ENCODE data around the gene CERS3. TPM values are rescaled to one million over a fixed set of nuclear protein-coding genes. Genes with fewer than 3 reads are reported as not detected.

The CERS3 gene
- polyA plus RNA-seq, 1 experiment = not detected

DNA sequence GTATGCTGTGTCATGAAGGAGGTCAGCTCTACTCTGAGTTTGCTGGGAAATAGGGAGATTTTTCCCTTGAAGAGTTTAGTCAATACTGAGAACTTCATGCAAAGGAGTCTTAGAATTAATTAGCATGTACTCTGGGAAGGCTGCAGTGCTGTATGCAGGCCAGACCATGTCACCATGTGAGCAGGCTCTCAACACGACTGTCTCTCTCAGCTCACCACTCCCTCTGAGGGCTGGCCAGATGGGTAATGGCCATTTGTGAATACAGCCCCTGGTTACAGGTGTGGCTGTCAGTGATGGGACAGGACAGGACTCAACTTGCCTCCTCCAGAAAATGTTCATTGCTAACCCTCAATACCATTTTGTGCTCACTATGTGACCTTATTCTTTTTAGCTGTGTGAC lies 5.1 kb upstream of the CERS3 start:
- H3K27ac ChIP-seq (ENCODE audit: low read depth, low read length) = no peak overlapping the region
- TF ChIP-seq, protein P1, sequence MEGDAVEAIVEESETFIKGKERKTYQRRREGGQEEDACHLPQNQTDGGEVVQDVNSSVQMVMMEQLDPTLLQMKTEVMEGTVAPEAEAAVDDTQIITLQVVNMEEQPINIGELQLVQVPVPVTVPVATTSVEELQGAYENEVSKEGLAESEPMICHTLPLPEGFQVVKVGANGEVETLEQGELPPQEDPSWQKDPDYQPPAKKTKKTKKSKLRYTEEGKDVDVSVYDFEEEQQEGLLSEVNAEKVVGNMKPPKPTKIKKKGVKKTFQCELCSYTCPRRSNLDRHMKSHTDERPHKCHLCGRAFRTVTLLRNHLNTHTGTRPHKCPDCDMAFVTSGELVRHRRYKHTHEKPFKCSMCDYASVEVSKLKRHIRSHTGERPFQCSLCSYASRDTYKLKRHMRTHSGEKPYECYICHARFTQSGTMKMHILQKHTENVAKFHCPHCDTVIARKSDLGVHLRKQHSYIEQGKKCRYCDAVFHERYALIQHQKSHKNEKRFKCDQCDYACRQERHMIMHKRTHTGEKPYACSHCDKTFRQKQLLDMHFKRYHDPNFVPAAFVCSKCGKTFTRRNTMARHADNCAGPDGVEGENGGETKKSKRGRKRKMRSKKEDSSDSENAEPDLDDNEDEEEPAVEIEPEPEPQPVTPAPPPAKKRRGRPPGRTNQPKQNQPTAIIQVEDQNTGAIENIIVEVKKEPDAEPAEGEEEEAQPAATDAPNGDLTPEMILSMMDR (IDR thresholded peaks at IDR 0.05; ENCODE audit: low read depth, low read length) = no peak
- POLR2A ChIA-PET = no interaction called here
- peaks cover 2% of the 10 kb centered on the region for H3K27me3 ChIP-seq (ENCODE audit: control insufficient read depth, insufficient read depth, low read length)
- CTCF ChIA-PET = interaction anchor here (0.6 kb wide), 1 partner anchor 858 kb away, joined by 3 read pairs; no protein-coding TSS in a partner anchor
- no peak for DNase-seq (ENCODE audit: low read depth, low spot score)
- no peak overlapping the region for H3K4me3 ChIP-seq (ENCODE audit: low read depth, low read length)
- H3K9me3 ChIP-seq (ENCODE audit: control insufficient read depth, insufficient read depth, low read length) = no peaks in the 10 kb centered on the region

DNA sequence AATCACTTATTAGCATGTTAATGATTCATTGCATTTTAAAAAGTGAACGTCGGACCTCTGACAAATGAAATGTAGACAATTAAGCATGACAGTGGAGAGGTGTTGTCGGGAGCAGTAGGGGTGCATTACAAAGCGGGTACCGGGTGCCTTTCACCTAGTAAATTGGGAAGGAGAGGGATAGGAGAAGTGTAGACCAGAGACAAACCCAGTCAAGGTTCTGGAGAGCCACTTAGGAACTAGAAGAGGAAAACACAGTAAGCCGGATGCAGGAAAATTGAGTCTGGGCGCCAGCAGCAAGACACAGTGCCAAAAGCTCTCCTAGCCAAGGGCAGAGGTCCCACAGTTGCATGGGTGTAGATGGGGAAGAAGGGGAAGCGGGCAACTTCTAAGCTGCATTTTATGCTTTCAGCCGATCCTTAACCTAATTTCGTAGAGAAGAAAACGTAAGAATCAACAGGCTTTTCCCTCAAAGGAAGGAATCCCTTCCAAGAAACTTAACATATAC lies 3.1 kb upstream of the CERS3 start:
- TF ChIP-seq, protein P1 (IDR thresholded peaks at IDR 0.05; ENCODE audit: low read depth, low read length) = no peak
- ChIA-PET POLR2A (no interaction called here), CTCF (no interaction called here)
- no peak overlapping the region for H3K27ac ChIP-seq (ENCODE audit: low read depth, low read length)
- H3K27me3 ChIP-seq (ENCODE audit: control insufficient read depth, insufficient read depth, low read length) = peaks cover 2% of the 10 kb centered on the region
- H3K4me3 ChIP-seq (ENCODE audit: low read depth, low read length) = no peak overlapping the region
- DNase-seq (ENCODE audit: low read depth, low spot score) = no peak
- H3K9me3 ChIP-seq (ENCODE audit: control insufficient read depth, insufficient read depth, low read length) = no peaks in the 10 kb centered on the region

GRCh38 chr15:100531204-100531603 lies 2.5 kb upstream of the CERS3 start:
- ChIA-PET POLR2A (no interaction called here), CTCF (no interaction called here)
- H3K4me3 ChIP-seq (ENCODE audit: low read depth, low read length) = no peak overlapping the region
- DNase-seq (ENCODE audit: low read depth, low spot score) = no peak
- no peaks in the 10 kb centered on the region for H3K9me3 ChIP-seq (ENCODE audit: control insufficient read depth, insufficient read depth, low read length)
- H3K27me3 ChIP-seq (ENCODE audit: control insufficient read depth, insufficient read depth, low read length) = peaks cover 2% of the 10 kb centered on the region
- TF ChIP-seq, protein P1 (IDR thresholded peaks at IDR 0.05; ENCODE audit: low read depth, low read length) = no peak
- no peak overlapping the region for H3K27ac ChIP-seq (ENCODE audit: low read depth, low read length)

DNA sequence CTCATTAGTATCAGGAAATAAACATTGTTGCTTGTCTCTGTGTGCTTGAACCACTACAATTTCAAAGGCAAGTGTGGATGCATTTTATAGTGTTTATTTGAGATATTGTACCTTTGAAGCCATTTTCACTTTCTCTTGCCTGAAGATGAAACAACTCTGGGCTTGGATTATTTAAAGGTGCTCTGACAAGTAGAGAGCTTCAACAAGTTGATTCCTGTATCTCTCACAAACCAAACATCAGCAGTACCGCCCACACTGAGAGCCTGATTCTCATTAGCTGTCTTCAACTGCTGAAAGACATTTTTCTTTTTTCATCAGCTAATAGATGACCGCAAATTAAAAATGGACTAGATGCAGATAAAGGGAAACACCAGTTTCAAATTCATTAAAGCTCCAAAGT lies 806 bp upstream of the CERS3 start:
- peaks cover 2% of the 10 kb centered on the region for H3K27me3 ChIP-seq (ENCODE audit: control insufficient read depth, insufficient read depth, low read length)
- CTCF ChIA-PET = no interaction called here
- no peak for DNase-seq (ENCODE audit: low read depth, low spot score)
- no peaks in the 10 kb centered on the region for H3K9me3 ChIP-seq (ENCODE audit: control insufficient read depth, insufficient read depth, low read length)
- no peak overlapping the region for H3K4me3 ChIP-seq (ENCODE audit: low read depth, low read length)
- H3K27ac ChIP-seq (ENCODE audit: low read depth, low read length) = no peak overlapping the region
- POLR2A ChIA-PET = no interaction called here
- TF ChIP-seq, protein P1 (IDR thresholded peaks at IDR 0.05; ENCODE audit: low read depth, low read length) = no peak

GRCh38 chr15:100526027-100526481 lies 2.7 kb downstream of the CERS3 start:
- TF ChIP-seq, protein P1 (IDR thresholded peaks at IDR 0.05; ENCODE audit: low read depth, low read length) = no peak
- CTCF ChIA-PET = no interaction called here
- DNase-seq (ENCODE audit: low read depth, low spot score) = no peak
- no peaks in the 10 kb centered on the region for H3K9me3 ChIP-seq (ENCODE audit: control insufficient read depth, insufficient read depth, low read length)
- H3K4me3 ChIP-seq (ENCODE audit: low read depth, low read length) = no peak overlapping the region
- no peaks in the 10 kb centered on the region for H3K27me3 ChIP-seq (ENCODE audit: control insufficient read depth, insufficient read depth, low read length)
- POLR2A ChIA-PET = no interaction called here
- no peak overlapping the region for H3K27ac ChIP-seq (ENCODE audit: low read depth, low read length)

Data from AG04450 (cell line).